ENCODE results near the gene ZFP37.
"Not testable (repeated sequence)": the region's sequence is repeated elsewhere in the genome, so short reads cannot be mapped to it uniquely, and the experiment has no call there.

The ZFP37 gene

DNA sequence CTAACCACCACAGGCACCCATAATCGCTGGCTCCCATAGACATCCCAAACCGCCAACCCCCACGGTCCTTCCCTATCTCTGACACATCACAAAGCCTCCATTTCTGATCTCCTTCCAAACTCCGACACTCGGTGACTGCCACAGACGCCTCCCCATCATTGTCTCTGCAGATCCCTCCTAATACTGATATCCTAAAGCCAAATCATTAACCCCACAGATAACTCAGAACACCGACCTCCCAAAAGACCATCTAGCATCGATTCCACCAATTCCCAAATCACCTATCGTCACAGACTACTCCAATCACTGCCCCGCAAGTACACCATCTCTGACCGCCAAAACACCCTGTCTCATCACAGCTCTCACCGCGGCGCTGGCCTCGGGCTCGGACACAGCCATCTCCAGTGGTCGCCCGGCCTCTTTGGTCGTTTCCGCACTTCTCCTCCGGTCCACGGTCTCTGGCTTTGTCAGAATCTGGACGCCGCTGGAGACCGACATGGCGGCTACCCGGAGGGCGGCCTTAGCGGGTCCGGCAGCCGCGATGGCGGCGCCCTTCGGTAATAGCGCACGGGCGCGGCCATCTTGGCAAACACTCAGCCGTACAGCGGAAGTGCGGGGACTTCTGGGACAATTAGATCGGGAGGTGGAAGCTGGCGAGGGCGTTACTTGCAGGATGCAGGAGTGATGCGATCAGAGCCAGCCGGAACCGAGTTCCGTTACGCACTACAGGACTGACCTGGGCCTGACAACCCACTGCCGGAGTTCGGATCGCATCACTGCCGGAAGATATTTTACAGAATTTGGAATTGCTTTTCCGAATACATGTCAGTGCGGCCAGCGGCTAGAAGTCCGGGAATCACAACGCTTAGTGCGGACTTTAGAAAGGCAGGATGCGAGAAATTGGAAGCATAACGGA, at the start of gene ZFP37:
Gene ZFP37, minus strand, starts transcription at position 534 of the 916 bp plus-strand sequence. Its CDS starts 36 bp downstream, at position 498.
- DNase-seq (ENCODE audit: low read depth in 2 of 2), result peak; percentile 88 to 90

DNA sequence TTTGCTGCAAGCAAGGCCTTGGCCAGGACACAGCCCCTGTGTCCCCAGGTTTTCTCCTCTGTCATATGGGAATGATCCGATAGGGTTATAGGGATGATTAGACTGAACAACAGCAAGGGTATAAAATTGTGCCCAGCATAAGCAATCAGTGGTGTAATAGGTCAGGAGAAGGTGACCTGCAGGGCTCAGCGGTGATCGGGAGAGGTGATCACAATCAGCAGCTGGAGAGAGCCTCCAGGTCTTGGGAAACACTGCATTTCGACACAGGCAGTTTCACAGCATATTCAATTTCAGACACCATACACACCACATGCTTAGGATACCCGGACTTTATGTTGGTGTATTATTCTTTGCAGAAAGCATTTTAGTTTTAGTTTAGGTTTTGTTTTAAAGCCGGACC, 48.8 kb upstream of the ZFP37 start:
- DNase-seq (ENCODE audit: low read depth in 2 of 2), result not testable (repeated sequence)

DNA sequence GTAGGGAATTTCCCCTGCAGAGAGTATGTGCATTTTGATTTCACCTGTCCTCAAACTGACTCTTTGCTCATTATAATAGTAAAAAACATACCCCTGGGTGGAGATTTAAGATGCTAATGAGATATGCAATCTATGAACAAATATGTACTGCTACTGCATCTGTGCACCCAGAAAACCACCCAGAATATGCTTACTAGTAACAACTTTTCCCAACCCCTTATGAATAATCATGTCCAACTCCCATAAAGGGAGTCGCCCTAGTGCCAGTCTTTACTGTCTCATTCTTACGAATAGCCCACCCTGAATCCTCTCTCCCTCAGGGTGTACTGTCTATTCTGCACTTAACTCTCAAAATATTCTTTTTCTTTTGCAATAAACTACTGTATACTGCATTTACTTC, 39.0 kb upstream of the ZFP37 start:
- DNase-seq (ENCODE audit: low read depth in 2 of 2), result no peak

DNA sequence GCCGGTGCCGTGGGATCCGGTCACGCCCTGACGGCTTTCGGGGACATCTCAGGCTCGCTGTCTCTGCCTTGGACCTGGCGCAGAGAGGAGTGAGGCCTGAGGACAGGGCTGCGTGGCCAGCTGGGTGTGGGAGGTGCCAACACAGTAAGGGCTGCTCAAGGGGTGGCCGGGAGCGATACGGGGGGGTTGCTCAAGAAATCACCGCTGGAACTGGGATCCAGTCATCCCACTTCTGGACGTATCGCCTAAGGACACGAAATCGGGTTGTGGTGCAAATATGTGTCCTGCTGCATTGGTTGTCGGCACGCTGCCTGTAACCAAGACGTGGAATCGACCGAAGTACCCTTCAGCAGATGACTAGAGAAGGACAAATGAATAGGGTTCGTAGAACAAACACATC, 33.4 kb upstream of the ZFP37 start:
- DNase-seq (ENCODE audit: low read depth in 2 of 2), result not testable (repeated sequence)

DNA sequence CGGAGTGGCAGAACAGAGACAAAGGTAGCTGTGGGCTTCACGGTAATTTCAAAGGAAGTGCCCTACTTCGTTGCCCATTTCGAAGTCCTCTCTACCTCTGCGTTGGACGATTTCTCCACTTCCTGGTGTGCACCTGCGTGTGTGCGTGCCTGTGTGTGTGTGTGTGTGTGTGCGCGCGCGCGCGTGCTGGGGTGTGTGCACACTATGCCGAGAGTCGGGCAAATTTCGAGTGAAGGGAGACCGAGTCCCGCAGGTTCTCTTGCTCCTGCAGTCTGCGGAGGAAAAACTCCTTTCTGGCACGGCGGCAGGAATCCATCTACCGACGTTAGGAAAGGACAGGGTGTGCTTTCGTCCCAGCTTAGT, 32.6 kb upstream of the ZFP37 start:
- DNase-seq (ENCODE audit: low read depth in 2 of 2), result not testable (repeated sequence)

DNA sequence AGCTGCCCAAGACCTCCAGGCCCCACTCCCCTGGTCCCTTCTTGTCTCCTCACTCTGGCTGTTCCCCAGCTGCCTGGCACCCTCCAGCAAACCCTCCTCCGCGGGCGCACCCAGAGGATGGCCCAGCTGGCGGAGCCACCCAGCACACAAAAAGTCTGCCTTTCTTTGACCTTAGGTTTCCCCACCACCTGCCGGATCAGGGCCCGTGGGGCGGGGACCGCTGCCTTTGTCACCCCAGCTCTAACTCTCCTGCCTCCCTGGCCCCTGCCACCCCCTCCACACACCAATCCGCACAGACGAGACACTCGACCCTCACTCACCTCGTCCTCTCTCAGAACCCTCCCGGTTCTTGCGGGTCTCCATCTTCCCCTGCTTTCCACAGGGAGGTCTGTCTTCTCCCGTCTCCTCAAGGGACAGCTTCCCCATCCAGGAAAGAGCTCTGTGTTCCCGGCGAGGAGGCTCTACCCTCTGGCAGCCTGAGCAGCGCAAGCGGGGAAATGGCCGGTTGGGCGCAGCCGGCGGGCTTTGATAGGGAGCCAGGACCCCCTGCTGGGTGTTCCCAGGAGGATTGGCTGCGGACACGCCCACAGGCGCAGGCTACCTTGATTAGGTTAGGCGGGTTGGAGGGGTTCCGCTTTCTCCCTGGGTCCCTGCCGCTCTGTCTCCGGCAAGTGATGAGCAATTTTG, 32.1 kb upstream of the ZFP37 start:
- not testable (repeated sequence) for DNase-seq (ENCODE audit: low read depth in 2 of 2)

DNA sequence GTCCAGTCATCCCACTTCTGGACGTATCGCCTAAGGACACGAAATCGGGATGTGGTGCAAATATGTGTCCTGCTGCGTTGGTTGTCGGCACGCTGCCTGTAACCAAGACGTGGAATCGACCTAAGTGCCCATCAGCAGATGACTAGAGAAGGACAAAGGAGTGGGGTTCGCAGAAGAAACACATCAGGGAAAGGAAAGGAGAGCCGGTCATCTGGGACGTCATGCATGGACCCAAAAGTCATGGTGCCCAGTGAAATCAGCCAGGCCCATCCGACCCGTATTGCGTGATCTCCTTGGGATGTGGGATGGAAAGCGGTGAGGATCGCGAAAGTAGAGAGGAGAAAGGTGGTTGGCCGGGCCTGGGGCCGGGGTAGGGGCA, 6.4 kb upstream of the ZFP37 start:
- DNase-seq (ENCODE audit: low read depth in 2 of 2), result not testable (repeated sequence)

DNA sequence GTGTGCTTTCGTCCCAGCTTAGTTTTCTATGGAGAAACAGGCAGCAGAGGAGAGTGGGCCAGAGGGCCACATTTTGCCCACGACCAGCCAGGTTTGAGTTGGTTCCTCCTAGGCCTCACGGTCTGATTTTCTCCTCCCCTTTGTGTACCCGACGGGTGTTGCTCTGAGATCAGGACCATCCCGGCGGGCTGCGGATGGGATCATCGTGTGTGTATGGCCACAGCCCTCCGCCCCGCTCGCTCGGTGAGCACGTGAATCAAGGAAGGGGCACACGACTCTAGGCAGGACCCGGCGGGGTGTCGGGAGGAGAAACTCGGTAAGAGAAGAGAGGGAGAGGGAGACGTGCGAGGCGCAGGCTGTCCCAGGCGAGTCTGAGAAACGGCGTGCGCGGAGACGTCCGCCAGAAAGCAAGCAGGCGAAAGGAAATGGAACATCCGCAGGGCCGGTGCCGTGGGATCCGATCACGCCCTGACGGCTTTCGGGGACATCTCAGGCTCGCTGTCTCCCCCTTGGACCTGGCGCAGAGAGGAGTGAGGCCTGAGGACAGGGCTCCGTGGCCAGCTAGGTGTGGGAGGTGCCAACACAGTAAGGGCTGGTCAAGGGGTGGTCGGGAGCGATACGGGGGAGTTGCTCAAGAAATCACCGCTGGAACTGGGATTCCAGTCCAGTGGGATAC, 5.9 kb upstream of the ZFP37 start:
- DNase-seq (ENCODE audit: low read depth in 2 of 2), result not testable (repeated sequence)

DNA sequence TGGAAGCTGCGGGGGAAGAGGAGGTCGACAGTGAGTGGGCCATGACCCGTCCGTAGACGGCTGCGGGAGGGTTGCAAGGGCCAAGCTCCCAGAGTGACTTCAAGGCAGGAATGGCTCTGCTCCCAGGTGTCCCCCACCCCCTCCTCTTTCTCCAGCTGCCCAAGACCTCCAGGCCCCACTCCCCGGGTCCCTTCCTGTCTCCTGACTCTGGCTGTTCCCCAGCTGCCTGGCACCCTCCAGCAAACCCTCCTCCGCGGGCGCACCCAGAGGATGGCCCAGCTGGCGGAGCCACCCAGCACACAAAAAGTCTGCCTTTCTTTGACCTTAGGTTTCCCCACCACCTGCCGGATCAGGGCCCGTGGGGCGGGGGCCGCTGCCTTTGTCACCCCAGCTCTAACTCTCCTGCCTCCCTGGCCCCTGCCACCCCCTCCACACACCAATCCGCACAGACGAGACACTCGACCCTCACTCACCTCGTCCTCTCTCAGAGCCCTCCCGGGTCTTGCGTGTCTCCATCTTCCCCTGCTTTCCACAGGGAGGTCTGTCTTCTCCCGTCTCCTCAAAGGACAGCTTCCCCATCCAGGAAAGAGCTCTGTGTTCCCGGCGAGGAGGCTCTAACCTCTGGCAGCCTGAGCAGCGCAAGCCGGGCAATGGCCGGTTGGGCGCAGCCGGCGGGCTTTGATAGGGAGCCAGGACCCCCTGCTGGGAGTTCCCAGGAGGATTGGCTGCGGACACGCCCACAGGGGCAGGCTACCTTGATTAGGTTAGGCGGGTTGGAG, 4.7 kb upstream of the ZFP37 start:
- DNase-seq (ENCODE audit: low read depth in 2 of 2), result not testable (repeated sequence)

DNA sequence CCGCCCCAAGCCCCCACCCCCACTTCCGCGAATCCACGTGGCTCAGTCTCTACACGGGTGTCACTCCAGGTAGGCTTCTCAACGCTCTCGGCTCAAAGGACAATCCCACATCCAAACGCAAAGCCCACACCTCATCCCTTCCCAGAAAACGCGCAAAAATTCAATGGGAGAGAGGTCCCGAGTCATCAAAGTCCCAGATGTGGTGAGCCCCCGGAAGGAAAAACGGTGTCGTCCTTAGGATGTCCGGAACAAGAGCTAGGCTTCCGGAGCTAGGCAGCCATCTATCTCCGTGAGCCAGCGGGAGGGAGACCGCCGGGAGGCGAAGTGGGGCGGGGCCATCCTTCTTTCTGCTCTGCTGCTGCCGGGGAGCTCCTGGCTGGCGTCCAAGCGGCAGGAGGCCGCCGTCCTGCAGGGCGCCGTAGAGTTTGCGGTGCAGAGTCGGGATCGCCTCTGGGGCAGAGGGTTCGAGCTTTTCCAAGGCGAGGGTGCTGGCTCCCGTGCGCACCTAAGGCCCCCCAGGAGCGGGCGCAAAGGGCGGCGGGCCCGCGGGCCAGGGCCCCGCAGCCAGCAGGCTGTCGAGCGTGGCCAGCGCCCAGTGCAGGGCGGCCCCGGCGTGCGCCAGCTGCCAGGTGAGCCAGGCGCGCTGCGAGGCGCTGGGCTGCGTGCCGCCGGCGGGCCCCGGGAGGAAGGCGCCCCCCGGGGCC, 3.2 kb upstream of the ZFP37 start:
- not testable (repeated sequence) for DNase-seq (ENCODE audit: low read depth in 2 of 2)

DNA sequence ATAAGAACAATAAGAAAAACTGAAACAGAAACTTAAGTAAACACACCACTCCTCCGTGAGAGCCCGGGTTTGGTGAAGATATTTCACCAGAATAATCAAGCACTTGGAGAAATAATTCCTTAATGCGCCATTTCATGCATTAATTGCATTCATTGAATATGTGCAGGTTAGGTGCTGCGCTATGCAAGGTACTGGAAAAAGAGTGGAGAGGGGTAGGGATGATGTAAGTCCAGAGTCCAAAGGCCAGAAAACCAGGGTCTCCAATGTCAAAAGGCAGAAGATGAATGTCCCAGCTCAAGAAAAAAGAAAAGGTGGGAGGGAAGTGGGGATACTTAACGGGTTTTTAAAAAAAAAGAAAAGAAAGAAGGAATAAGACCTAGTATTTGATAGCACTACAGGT, 669 bp upstream of the ZFP37 start:
- DNase-seq (ENCODE audit: low read depth in 2 of 2), result no peak

DNA sequence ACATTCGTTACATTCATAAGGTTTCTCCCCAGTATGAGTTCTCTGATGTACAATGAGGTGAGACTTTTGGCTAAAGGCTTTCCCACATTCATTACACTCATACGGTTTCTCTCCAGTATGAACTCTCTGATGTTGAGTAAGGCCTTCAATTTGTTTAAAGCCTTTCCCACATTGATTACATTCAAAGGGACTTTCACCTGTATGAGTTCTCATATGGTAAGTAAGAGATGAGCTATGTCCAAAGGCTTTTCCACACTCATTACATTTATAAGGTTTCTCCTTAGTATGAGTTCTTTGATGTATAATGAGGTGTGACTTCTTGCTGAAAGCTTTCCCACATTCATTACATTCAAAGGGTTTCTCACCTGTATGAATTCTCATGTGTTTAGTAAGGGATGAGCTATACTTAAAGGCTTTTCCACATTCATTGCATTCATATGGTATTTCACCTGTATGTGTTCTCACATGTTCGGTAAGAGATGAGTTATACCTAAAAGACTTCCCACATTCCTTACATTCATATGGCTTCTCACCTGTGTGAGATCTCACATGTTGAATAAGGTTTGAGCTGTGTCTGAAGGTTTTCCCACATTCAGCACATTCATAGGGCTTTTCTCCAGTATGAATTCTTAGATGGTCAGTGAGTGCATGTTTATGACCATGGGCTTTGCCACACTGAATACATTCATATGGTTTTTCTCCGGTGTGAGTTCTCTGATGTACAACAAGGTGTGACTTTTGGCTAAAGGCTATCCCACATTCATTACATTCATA, 13.5 kb downstream of the ZFP37 start:
- DNase-seq (ENCODE audit: low read depth in 2 of 2), result no peak

DNA sequence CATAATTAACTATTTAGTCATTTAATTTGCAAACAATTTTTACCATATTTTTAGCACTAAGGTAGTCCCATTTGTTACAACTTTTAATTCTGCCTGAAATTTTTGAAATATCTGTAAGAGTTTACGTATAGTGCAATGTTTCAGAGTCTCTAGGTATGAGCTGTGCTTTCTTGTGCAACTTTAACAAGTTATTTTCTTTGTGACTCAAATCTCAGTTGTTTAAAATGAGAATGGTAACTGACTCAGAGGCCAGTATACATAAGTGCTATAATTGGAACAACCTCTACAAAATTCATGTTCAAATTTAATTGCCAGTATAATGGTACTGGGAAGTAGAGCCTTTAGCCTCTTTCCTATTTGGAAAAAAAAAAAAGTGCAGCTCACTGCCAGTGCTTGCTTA, 30.3 kb downstream of the ZFP37 start:
- DNase-seq (ENCODE audit: low read depth in 2 of 2), result no peak

DNA sequence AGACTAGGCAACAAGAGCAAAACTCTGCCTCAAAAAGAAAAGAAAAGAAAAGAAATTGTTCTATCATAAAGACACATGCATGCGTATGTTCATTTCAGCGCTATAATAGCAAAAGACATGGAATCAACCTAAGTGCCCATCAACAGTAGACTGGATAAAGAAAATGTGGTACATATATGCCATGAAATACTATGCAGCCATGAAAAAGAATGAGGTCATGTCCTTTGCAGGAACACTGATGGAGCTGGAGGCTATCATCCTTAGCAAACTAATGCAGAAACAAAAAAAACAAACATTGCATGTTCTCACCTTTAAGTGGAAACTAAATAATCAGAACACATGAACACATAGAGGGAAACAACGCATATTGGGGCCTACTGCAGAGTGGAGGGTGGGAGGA, 38.3 kb downstream of the ZFP37 start:
- DNase-seq (ENCODE audit: low read depth in 2 of 2), result no peak

DNA sequence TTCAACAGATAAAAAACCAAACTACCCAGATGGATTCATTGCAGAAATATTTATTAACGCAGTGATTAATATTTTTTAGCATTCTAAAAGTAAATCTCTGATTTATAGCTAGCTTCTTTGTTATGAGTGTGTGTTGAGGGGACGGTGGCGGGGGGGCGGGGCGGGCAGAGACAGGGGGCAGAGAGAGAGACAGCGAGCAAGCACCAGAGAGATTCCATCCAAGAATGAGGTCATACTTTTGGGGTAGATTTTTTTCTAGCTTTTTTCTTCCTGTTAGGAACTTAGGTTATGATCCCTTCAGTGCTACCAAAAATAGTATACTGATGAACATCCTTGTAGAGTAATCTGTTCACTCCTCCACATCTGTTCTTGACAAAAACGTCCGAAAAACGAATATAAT, 44.0 kb downstream of the ZFP37 start:
- DNase-seq (ENCODE audit: low read depth in 2 of 2), result no peak

DNA sequence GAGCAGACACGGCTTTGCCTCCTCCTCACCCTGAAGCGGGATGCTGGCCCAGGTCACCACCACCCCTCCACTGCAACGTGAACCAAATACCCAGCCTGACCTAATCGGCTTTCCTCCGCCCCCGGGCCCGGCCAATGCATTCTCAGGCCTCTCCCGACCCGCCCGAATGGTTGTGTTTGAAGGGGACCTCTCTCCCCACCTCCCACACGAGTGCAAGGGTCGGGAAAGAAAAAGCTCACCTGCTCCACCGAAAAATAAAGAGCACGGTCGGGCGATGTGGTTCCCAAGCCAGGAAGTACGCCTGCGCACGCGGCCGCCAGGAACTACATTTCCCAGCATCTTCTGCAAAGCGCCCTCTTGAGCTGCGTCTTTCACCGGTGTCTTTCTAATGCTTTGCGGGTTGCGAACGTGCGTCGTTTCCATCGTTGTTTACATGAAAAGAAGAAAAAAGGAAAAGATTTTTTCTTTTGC, 44.6 kb downstream of the ZFP37 start, which contains the start of gene ZNF883:
Gene ZNF883, minus strand, starts transcription at position 282 of the 471 bp plus-strand sequence.
- peak; percentile 20 to 32 for DNase-seq (ENCODE audit: low read depth in 2 of 2)

DNA sequence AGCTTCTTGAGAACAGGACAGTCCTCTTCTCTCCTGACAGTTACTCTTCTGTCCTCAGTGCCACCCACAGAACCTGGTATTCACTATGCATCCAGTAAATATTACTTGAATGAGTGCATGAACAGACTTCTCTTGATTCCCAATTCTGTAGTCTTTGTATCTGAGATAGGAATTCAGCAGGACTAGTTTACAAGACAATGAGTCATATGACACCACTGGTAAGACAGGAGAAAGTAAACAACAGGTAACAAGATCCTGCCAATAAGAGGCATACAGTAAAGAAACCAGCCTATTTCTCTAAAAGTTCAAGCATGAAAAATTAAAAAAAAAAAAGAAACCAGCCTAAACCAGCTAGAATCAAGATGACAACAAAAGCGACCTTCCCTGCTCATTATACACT, 50.7 kb downstream of the ZFP37 start:
- no peak for DNase-seq (ENCODE audit: low read depth in 2 of 2)

DNA sequence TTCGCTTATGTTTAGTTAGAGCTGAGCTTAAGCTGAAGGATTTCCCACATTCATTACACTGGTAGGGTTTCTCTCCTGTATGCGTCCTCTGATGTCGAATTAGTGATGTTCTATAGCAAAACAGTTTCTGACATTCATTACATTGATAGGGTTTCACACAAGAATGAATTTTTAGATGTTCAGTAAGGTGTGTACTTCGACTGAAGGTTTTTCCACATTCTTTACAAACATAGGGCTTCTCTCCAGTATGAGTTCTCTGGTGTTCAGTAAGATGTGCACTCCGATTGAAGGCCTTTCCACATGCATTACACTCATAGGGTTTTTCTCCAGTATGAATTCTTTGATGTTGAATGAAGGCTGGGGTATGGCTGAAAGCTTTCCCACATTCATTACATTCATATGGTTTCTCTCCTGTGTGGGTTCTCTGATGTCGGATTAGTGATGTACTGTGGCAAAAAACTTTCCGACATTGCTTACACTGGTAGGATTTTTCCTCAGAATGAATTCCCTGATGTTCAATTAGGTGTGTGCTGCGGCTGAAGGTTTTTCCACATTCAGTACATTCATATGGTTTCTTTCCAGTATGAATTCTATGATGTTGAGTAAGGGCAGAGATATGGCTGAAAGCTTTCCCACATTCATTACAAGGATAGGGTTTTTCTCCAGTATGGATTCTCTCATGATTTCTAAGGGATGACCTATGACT, 59.1 kb downstream of the ZFP37 start:
- no peak for DNase-seq (ENCODE audit: low read depth in 2 of 2)

Data from fibroblast of skin of left quadriceps (primary cell).